HEK293 (cell line): Measurements from ENCODE around the gene HS3ST5.

ENCODE experiments used
- CTCF ChIA-PET: fragments of 350-600 bp; formaldehyde crosslinking; extraction: SDS; loops from one replicate; lab custom pipeline; 2021; ENCODE audit warnings: antibody characterized with exemption; lab: Yijun Ruan, JAX
- POLR2A ChIA-PET: fragments of 300-600 bp; formaldehyde crosslinking; extraction: SDS; loops from one replicate; lab custom pipeline; 2020; ENCODE audit warnings: antibody characterized with exemption, inconsistent platforms; lab: Yijun Ruan, JAX
- H3K27ac ChIP-seq: fragments of 200-500 bp; sonication (Bioruptor generic); 2 replicates; pipeline ENCODE4 v1.5.1; 2014; ENCODE audit warnings: low read depth, low read length, control low read depth, inconsistent platforms; ENCODE audit errors: extremely low read depth
- H3K36me3 ChIP-seq, 2 experiments: fragments of 200-500 bp in 1 of 2; sonication (Bioruptor generic) in 1 of 2; 1 replicate in 1 of 2; 2 replicates in 1 of 2; pipeline ENCODE4 v1.5.1; 2014 to 2017; ENCODE audit warnings: inconsistent platforms in 2 of 2, low read length in 2 of 2; ENCODE audit not compliant: control insufficient read depth in 2 of 2, insufficient read depth in 1 of 2
- H3K4me1 ChIP-seq: fragments of 200-500 bp; sonication (Bioruptor generic); 2 replicates; pipeline ENCODE4 v1.5.1; 2014; ENCODE audit warnings: mild to moderate bottlenecking, low read length, inconsistent platforms; ENCODE audit not compliant: control insufficient read depth, insufficient read depth
- H3K4me3 ChIP-seq: 2 replicates; pipeline ENCODE4 v1.5.1; 2011; ENCODE audit warnings: low read depth, mild to moderate bottlenecking, control low read depth, low read length, moderate library complexity
- H3K9me3 ChIP-seq: fragments of 200-500 bp; sonication (Bioruptor generic); 2 replicates; pipeline ENCODE4 v1.5.1; 2014; ENCODE audit warnings: low read depth, low read length, inconsistent platforms; ENCODE audit not compliant: control insufficient read depth, insufficient read depth
- KLF8 ChIP-seq: fragments of 450-650 bp; formaldehyde crosslinking; IDR thresholded peaks from 2 replicates; pipeline ENCODE4 v1.5.1; 2016; ENCODE audit warnings: missing biosample characterization, missing genetic modification characterization
- OVOL3 ChIP-seq: fragments of 450-650 bp; formaldehyde crosslinking; IDR thresholded peaks from 2 replicates; pipeline ENCODE4 v1.5.1; 2016; ENCODE audit warnings: missing biosample characterization, missing genetic modification characterization
- SCRT1 ChIP-seq: fragments of 450-650 bp; formaldehyde crosslinking; IDR thresholded peaks from 2 replicates; pipeline ENCODE4 v1.5.1; 2016; ENCODE audit warnings: missing biosample characterization, missing genetic modification characterization, borderline replicate concordance
- ZBTB48 ChIP-seq: fragments of 450-650 bp; formaldehyde crosslinking; IDR thresholded peaks from 2 replicates; pipeline ENCODE4 v1.5.1; 2016; ENCODE audit warnings: missing biosample characterization, missing genetic modification characterization
- ZEB2 ChIP-seq: fragments of 450-650 bp; formaldehyde crosslinking; IDR thresholded peaks from 2 replicates; pipeline ENCODE4 v1.5.1; 2016; ENCODE audit warnings: missing biosample characterization, missing genetic modification characterization
- ZNF155 ChIP-seq: fragments of 450-650 bp; formaldehyde crosslinking; IDR thresholded peaks from 2 replicates; pipeline ENCODE4 v1.5.1; 2016; ENCODE audit warnings: missing biosample characterization, missing genetic modification characterization
- ZNF184 ChIP-seq: fragments of 450-650 bp; IDR thresholded peaks from 2 replicates; pipeline ENCODE4 v1.5.1; 2018; ENCODE audit warnings: missing biosample characterization, mild to moderate bottlenecking, missing genetic modification characterization
- ZNF394 ChIP-seq: fragments of 450-650 bp; formaldehyde crosslinking; IDR thresholded peaks from 2 replicates; pipeline ENCODE4 v1.5.1; 2016; ENCODE audit warnings: missing biosample characterization, missing genetic modification characterization, mild to moderate bottlenecking, moderate library complexity, borderline replicate concordance
- ZNF544 ChIP-seq: fragments of 450-650 bp; formaldehyde crosslinking; IDR thresholded peaks from 2 replicates; pipeline ENCODE4 v1.5.0; 2017; ENCODE audit warnings: missing biosample characterization, missing genetic modification characterization
- ZNF654 ChIP-seq: fragments of 450-650 bp; formaldehyde crosslinking; IDR thresholded peaks from 2 replicates; pipeline ENCODE4 v1.5.1; 2016; ENCODE audit warnings: low read depth, missing biosample characterization, missing genetic modification characterization
- ZNF707 ChIP-seq: fragments of 450-650 bp; formaldehyde crosslinking; IDR thresholded peaks from 2 replicates; pipeline ENCODE4 v1.5.1; 2016; ENCODE audit warnings: missing biosample characterization, missing genetic modification characterization
- ZNF791 ChIP-seq: fragments of 450-650 bp; formaldehyde crosslinking; IDR thresholded peaks from 2 replicates; pipeline ENCODE4 v1.5.1; 2016; ENCODE audit warnings: missing biosample characterization, missing genetic modification characterization
- ZNF843 ChIP-seq: fragments of 450-650 bp; formaldehyde crosslinking; IDR thresholded peaks from 2 replicates; pipeline ENCODE4 v1.5.1; 2016; ENCODE audit warnings: missing biosample characterization, missing genetic modification characterization
- ZSCAN23 ChIP-seq: fragments of 450-650 bp; formaldehyde crosslinking; IDR thresholded peaks from 2 replicates; pipeline ENCODE4 v1.5.1; 2016; ENCODE audit warnings: missing biosample characterization, missing genetic modification characterization
- TF ChIP-seq, protein P1 (sequence below): fragments of 450-650 bp; formaldehyde crosslinking; IDR thresholded peaks from 2 replicates; pipeline ENCODE4 v1.5.0; 2017; ENCODE audit warnings: missing biosample characterization, missing genetic modification characterization, borderline replicate concordance
- TF ChIP-seq, protein P2 (sequence below): fragments of 450-650 bp; formaldehyde crosslinking; IDR thresholded peaks from 2 replicates; pipeline ENCODE4 v1.5.1; 2016; ENCODE audit warnings: missing biosample characterization, missing genetic modification characterization
- TF ChIP-seq, protein P3 (sequence below): fragments of 450-650 bp; formaldehyde crosslinking; conservative IDR thresholded peaks from 2 replicates; pipeline ENCODE4 v1.5.1; 2016; ENCODE audit warnings: low read depth, missing biosample characterization, missing genetic modification characterization
- TF ChIP-seq, protein P4 (sequence below): fragments of 450-650 bp; formaldehyde crosslinking; IDR thresholded peaks from 2 replicates; pipeline ENCODE4 v1.5.1; 2016; ENCODE audit warnings: missing biosample characterization, missing genetic modification characterization

HS3ST5 gene

DNA sequence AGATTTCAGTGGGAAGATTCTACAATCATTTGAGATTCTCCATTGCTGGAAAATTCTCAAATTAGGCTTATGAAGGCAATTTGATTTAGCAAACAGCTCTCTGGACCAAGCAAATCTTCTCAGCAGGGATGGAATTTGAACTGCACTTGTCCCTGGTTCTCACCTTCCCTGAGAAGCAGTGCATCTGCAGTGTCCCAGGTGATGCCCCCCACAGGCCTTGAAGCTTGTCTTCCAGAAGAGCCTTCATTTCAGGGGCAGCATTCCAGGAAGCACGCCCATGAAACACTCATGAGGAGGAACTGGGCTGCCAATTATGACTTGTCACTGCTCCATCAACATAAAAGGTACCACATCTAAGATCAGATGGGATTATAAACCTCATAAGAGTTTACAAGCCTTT, 289.0 kb downstream of the HS3ST5 start (continued):
- TF ChIP-seq, protein P1, sequence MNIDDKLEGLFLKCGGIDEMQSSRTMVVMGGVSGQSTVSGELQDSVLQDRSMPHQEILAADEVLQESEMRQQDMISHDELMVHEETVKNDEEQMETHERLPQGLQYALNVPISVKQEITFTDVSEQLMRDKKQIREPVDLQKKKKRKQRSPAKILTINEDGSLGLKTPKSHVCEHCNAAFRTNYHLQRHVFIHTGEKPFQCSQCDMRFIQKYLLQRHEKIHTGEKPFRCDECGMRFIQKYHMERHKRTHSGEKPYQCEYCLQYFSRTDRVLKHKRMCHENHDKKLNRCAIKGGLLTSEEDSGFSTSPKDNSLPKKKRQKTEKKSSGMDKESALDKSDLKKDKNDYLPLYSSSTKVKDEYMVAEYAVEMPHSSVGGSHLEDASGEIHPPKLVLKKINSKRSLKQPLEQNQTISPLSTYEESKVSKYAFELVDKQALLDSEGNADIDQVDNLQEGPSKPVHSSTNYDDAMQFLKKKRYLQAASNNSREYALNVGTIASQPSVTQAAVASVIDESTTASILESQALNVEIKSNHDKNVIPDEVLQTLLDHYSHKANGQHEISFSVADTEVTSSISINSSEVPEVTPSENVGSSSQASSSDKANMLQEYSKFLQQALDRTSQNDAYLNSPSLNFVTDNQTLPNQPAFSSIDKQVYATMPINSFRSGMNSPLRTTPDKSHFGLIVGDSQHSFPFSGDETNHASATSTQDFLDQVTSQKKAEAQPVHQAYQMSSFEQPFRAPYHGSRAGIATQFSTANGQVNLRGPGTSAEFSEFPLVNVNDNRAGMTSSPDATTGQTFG (tag by site-specific recombination), result no peak
- no peak for TF ChIP-seq ZNF394 (tag by site-specific recombination)
- no peak for TF ChIP-seq ZNF707 (tag by site-specific recombination)
- TF ChIP-seq, protein P2, sequence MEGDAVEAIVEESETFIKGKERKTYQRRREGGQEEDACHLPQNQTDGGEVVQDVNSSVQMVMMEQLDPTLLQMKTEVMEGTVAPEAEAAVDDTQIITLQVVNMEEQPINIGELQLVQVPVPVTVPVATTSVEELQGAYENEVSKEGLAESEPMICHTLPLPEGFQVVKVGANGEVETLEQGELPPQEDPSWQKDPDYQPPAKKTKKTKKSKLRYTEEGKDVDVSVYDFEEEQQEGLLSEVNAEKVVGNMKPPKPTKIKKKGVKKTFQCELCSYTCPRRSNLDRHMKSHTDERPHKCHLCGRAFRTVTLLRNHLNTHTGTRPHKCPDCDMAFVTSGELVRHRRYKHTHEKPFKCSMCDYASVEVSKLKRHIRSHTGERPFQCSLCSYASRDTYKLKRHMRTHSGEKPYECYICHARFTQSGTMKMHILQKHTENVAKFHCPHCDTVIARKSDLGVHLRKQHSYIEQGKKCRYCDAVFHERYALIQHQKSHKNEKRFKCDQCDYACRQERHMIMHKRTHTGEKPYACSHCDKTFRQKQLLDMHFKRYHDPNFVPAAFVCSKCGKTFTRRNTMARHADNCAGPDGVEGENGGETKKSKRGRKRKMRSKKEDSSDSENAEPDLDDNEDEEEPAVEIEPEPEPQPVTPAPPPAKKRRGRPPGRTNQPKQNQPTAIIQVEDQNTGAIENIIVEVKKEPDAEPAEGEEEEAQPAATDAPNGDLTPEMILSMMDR (tag by site-specific recombination), result no peak
- TF ChIP-seq ZNF544 (tag by site-specific recombination), result no peak
- TF ChIP-seq SCRT1 (tag by site-specific recombination), result no peak
- TF ChIP-seq ZNF654, result no peak
- TF ChIP-seq ZNF791 (tag by site-specific recombination), result no peak
- TF ChIP-seq ZBTB48 (tag by site-specific recombination), result no peak

DNA sequence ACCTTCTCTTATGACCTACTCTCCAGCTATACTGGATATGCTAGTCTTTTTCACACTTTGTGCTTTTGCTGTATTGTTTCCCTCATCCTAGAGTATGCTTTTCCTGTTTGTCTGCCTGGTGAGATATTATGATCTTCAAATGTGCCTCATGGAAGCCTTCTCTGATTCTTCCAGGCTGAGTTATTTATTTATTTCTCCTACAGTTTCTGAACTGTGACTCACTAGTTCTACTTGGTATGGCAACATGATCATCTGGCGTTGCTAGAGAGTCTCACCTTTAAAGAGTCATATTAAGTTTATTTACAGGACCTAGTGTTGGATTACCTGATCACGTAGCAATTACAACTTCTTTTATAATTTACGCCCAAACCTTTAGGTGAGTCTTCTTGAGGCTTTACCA, 290.7 kb downstream of the HS3ST5 start:
- Histone ChIP-seq H3K4me3 (no peak overlapping the region), H3K27ac (no peak overlapping the region), H3K4me1 (no peaks in the 10 kb centered on the region), H3K36me3 (no peaks in the 10 kb centered on the region)
- POLR2A ChIA-PET, result no interaction called here
- CTCF ChIA-PET, result interaction anchor here (0.6 to 1.4 kb wide), 3 partner anchors 11 to 1812 kb away, joined by 3 to 4 read pairs (median 3); no protein-coding TSS in a partner anchor
- TF ChIP-seq KLF8 (tag by site-specific recombination), result no peak
- TF ChIP-seq, all 188 proteins: peak for 0
- no peaks in the 10 kb centered on the region for H3K9me3 ChIP-seq

DNA sequence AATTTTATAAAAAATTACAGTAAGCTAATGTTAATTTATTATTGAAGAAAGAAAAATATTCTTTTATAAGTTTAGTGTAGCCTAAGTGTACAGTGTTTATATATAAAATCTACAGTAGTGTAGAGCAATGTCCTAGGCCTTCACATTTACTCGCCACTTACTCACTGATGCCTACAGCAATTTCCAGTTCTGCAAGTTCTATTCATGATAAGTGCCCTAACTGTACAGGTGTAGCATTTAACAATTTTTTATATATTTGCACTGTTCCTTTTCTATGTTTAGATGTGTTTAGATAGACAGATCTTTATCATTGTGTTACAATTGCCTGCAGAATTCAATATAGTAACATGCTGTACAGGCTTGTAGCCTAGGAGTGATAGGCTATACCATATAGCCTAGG, 291.8 kb downstream of the HS3ST5 start:
- CTCF ChIA-PET, result interaction anchor here (0.7 to 1.6 kb wide), 6 partner anchors 10 to 56 kb away, joined by 3 to 10 read pairs (median 3); no protein-coding TSS in a partner anchor
- no peak overlapping the region for H3K4me3 ChIP-seq

DNA sequence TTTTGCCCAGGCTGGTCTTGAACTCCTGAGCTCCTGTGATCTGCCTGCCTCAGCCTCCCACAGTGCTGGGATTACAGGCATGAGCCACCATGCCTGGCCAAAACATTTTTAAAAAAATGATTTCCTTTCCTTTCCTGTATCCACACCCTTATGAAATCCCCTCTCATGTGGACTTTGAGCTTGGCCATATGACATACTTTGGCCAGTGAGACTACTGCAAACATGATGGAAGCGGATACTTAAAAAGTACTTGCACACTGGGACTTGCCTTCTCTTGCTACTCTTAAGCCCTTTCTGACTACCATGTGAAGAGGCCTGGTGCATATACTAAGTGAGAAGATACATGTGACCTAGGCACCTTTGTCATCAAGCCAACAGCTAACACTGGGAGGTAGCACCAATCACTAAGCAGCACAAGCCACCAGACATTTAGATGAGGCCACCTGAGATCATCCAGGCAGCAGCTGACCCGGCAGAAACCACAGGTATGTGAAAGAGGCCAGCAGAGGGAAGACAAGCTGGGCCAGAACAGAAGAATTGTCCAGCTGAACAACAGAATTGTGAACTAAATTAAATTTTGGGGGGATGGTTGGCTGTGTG, 293.4 kb downstream of the HS3ST5 start:
- POLR2A ChIA-PET, result interaction anchor here (0.7 kb wide), 1 partner anchor 13 kb away, joined by 5 read pairs; no protein-coding TSS in a partner anchor
- Histone ChIP-seq H3K27ac (no peak overlapping the region), H3K36me3 (no peaks in the 10 kb centered on the region), H3K9me3 (no peaks in the 10 kb centered on the region), H3K4me3 (no peak overlapping the region), H3K4me1 (no peaks in the 10 kb centered on the region)
- CTCF ChIA-PET, result interaction anchor here (0.6 to 1.6 kb wide), 4 partner anchors 9 to 54 kb away, joined by 3 to 10 read pairs (median 3); no protein-coding TSS in a partner anchor
- no peak for TF ChIP-seq ZSCAN23
- TF ChIP-seq, protein P3, sequence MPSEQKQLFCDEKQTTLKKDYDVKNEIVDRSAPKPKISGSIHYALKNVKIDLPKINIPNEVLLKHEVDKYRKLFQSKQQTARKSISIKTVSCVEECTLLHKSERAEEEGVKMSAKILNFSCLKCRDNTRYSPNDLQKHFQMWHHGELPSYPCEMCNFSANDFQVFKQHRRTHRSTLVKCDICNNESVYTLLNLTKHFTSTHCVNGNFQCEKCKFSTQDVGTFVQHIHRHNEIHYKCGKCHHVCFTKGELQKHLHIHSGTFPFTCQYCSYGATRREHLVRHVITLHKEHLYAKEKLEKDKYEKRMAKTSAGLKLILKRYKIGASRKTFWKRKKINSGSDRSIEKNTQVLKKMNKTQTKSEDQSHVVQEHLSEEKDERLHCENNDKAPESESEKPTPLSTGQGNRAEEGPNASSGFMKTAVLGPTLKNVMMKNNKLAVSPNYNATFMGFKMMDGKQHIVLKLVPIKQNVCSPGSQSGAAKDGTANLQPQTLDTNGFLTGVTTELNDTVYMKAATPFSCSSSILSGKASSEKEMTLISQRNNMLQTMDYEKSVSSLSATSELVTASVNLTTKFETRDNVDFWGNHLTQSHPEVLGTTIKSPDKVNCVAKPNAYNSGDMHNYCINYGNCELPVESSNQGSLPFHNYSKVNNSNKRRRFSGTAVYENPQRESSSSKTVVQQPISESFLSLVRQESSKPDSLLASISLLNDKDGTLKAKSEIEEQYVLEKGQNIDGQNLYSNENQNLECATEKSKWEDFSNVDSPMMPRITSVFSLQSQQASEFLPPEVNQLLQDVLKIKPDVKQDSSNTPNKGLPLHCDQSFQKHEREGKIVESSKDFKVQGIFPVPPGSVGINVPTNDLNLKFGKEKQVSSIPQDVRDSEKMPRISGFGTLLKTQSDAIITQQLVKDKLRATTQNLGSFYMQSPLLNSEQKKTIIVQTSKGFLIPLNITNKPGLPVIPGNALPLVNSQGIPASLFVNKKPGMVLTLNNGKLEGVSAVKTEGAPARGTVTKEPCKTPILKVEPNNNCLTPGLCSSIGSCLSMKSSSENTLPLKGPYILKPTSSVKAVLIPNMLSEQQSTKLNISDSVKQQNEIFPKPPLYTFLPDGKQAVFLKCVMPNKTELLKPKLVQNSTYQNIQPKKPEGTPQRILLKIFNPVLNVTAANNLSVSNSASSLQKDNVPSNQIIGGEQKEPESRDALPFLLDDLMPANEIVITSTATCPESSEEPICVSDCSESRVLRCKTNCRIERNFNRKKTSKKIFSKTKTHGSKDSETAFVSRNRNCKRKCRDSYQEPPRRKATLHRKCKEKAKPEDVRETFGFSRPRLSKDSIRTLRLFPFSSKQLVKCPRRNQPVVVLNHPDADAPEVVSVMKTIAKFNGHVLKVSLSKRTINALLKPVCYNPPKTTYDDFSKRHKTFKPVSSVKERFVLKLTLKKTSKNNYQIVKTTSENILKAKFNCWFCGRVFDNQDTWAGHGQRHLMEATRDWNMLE (tag by site-specific recombination), result no peak
- no peak for TF ChIP-seq ZNF654
- TF ChIP-seq, protein P4, sequence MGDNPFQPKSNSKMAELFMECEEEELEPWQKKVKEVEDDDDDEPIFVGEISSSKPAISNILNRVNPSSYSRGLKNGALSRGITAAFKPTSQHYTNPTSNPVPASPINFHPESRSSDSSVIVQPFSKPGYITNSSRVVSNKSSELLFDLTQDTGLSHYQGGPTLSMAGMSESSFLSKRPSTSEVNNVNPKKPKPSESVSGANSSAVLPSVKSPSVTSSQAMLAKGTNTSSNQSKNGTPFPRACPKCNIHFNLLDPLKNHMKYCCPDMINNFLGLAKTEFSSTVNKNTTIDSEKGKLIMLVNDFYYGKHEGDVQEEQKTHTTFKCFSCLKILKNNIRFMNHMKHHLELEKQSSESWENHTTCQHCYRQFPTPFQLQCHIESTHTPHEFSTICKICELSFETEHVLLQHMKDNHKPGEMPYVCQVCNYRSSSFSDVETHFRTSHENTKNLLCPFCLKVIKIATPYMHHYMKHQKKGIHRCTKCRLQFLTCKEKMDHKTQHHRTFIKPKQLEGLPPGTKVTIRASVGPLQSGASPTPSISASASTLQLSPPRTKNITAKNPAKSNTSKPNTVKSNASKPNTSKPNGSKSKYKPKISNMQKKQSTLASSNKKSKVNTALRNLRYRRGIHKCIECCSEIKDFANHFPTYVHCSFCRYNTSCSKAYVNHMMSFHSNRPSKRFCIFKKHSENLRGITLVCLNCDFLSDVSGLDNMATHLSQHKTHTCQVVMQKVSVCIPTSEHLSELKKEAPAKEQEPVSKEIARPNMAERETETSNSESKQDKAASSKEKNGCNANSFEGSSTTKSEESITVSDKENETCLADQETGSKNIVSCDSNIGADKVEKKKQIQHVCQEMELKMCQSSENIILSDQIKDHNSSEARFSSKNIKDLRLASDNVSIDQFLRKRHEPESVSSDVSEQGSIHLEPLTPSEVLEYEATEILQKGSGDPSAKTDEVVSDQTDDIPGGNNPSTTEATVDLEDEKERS (tag by site-specific recombination), result no peak
- TF ChIP-seq ZNF184 (tag by site-specific recombination), result no peak
- no peak for TF ChIP-seq OVOL3 (tag by site-specific recombination)

More for the DNA sequence above, 291.8 kb downstream of the HS3ST5 start:
- no peaks in the 10 kb centered on the region for H3K36me3 ChIP-seq
- no peaks in the 10 kb centered on the region for H3K4me1 ChIP-seq
- H3K9me3 ChIP-seq, result no peaks in the 10 kb centered on the region
- H3K27ac ChIP-seq, result no peak overlapping the region
- TF ChIP-seq ZEB2 (tag by site-specific recombination) (no peak), ZNF843 (tag by site-specific recombination) (no peak), ZNF155 (no peak)
- POLR2A ChIA-PET, result no interaction called here
